ENCODE data around the gene ENOX2. TPM values are rescaled to one million over a fixed set of nuclear protein-coding genes. Genes with fewer than 3 reads are reported as not detected.

ENOX2 gene, protein sequence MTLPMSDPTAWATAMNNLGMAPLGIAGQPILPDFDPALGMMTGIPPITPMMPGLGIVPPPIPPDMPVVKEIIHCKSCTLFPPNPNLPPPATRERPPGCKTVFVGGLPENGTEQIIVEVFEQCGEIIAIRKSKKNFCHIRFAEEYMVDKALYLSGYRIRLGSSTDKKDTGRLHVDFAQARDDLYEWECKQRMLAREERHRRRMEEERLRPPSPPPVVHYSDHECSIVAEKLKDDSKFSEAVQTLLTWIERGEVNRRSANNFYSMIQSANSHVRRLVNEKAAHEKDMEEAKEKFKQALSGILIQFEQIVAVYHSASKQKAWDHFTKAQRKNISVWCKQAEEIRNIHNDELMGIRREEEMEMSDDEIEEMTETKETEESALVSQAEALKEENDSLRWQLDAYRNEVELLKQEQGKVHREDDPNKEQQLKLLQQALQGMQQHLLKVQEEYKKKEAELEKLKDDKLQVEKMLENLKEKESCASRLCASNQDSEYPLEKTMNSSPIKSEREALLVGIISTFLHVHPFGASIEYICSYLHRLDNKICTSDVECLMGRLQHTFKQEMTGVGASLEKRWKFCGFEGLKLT
- total RNA-seq (6.4 and 7.6 TPM in 2 replicates), polyA plus RNA-seq (9.2 and 12.9 TPM in 2 replicates), polyA minus RNA-seq (ENCODE audit: low replicate concordance) (2.6 and 9.8 TPM in 2 replicates)
- 6.8 and 8.3 TPM in 2 replicates for polyA plus RNA-seq (2012)

DNA sequence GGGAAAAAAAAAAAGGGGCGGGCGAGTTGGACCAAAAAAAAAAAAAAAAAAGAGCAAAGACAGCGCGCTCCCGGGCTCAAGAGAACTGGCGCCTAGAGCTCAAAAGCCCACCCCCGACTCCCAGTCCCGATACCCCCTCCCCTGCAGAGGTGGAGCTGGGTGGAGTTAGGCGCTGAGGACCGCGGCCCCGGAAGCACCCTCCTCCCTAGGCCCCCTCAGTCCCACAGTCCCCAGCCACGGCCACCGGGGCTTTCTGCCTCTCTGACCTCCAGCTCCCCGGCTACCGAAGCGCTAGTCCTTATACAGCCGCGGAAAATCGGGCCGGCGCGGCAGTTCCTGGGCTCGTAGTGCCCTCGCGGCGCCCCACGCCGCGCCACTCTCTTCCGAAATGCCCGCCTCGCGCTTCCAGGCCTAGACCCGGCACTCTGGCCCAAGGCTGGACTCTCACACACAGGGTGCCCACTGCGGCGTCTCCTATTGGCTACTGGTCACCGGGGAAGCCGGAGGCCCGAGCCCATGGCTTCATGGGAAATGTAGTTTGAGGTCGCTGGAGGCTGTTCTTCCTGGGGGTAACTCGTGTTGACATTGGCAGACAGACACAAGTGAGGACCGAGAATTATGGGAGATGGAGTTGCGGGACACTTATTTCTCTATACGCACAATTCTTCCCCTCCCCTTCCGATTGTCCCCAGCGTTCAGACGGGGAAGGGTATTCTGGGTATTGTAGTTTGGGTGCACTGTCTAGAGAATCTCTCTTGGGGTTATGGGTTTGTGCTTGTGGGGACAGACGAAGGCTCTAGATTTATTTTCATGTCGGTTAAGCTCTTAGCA lies at the start of gene ENOX2:
Gene ENOX2, minus strand, starts transcription at position 427 of the 831 bp plus-strand sequence. CDS start 199,993 bp downstream, outside the sequence.
- no peaks in the 10 kb centered on the region for H3K4me1 ChIP-seq (ENCODE audit: control insufficient read depth, extremely low read depth, insufficient read depth, low read length)
- H3K79me2 ChIP-seq (ENCODE audit: control insufficient read depth, insufficient read depth, low read length): no peaks in the 10 kb centered on the region
- H2AFZ ChIP-seq (ENCODE audit: low read length): peak within 1 kb of the TSS; percentile 55
- no peaks in the 10 kb centered on the region for H3K9me3 ChIP-seq (ENCODE audit: control insufficient read depth, insufficient read depth, low read depth, low read length)
- no peaks in the 10 kb centered on the region for H3K36me3 ChIP-seq (ENCODE audit: control insufficient read depth, insufficient read depth, low read length)
- no peaks in the 10 kb centered on the region for H3K27me3 ChIP-seq (ENCODE audit: control insufficient read depth, insufficient read depth, low read length)
- peak within 1 kb of the TSS; percentile 58 for H3K4me2 ChIP-seq (ENCODE audit: extremely low read depth, insufficient read depth, low read length)
- peak within 1 kb of the TSS; percentile 86 for H3K9ac ChIP-seq (ENCODE audit: insufficient read depth, low read length)
- H4K20me1 ChIP-seq (ENCODE audit: control insufficient read depth, extremely low read depth, insufficient read depth, low read length): no peaks in the 10 kb centered on the region
- peak; percentile 97 for DNase-seq (ENCODE audit: low read depth in 2 of 2)
- H3K4me3 ChIP-seq (replicated peaks in 1 of 4; ENCODE audit: control extremely low read depth in 1 of 4, insufficient read depth in 1 of 4, low read depth in 3 of 4, low read length in 4 of 4): peak within 1 kb of the TSS; percentile 59 to 79 (median 66)
- no peak for TF ChIP-seq EZH2 (IDR thresholded peaks at IDR 0.05; ENCODE audit: low read length, missing control alignments)
- TF ChIP-seq, protein P1, sequence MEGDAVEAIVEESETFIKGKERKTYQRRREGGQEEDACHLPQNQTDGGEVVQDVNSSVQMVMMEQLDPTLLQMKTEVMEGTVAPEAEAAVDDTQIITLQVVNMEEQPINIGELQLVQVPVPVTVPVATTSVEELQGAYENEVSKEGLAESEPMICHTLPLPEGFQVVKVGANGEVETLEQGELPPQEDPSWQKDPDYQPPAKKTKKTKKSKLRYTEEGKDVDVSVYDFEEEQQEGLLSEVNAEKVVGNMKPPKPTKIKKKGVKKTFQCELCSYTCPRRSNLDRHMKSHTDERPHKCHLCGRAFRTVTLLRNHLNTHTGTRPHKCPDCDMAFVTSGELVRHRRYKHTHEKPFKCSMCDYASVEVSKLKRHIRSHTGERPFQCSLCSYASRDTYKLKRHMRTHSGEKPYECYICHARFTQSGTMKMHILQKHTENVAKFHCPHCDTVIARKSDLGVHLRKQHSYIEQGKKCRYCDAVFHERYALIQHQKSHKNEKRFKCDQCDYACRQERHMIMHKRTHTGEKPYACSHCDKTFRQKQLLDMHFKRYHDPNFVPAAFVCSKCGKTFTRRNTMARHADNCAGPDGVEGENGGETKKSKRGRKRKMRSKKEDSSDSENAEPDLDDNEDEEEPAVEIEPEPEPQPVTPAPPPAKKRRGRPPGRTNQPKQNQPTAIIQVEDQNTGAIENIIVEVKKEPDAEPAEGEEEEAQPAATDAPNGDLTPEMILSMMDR (conservative IDR thresholded peaks at IDR 0.05 in 1 of 2, IDR thresholded peaks at IDR 0.05 in 1 of 2; ENCODE audit: low read depth in 1 of 2, low read length in 2 of 2): no peak
- peak within 1 kb of the TSS; percentile 74 for H3K27ac ChIP-seq (ENCODE audit: insufficient read depth, low read length)

DNA sequence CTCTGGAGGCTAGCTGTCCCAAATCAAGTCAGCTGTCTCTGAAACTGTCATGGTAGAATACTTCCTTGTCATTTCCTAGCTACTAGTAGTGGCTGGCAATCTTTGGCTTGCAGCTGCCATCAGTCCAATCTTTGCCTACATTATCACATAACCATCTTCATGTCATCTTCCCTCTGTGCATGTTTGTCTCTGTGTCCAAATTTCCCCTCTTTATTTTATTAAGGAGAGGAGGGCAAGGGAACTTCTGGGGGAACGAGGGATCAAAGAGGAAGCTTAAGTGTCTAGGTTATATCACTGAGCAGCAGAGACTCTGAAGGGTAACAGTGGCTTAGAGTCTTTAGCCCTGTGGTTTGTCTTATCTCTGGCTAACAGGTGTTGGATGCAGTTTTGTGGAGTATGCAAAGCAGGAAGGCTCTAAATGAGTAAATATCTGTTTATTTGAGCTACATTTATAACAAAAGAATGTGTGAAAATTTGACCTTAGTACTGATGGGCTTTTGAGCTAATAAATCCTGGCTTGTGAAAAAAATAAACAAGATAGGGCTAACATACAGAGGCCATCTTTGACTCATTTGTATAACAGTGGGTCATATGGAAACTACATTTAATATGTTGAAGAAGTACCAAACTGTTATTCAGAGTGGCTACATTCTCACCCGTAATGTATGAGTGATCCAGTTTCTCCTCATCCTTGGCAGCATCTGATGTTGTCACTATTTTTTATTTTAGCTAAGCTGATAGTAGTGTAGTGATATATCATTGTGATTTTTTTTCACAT lies 49.4 kb upstream of the ENOX2 start:
- Histone ChIP-seq H3K27me3 (ENCODE audit: control insufficient read depth, insufficient read depth, low read length) (no peaks in the 10 kb centered on the region), H3K4me2 (ENCODE audit: extremely low read depth, insufficient read depth, low read length) (no peak overlapping the region)
- DNase-seq (ENCODE audit: low read depth in 2 of 2): no peak

More for the DNA sequence above, 49.4 kb upstream of the ENOX2 start:
- H3K36me3 ChIP-seq (ENCODE audit: control insufficient read depth, insufficient read depth, low read length): no peaks in the 10 kb centered on the region
- no peaks in the 10 kb centered on the region for H4K20me1 ChIP-seq (ENCODE audit: control insufficient read depth, extremely low read depth, insufficient read depth, low read length)
- no peak overlapping the region for H3K4me3 ChIP-seq (replicated peaks in 1 of 4; ENCODE audit: control extremely low read depth in 1 of 4, insufficient read depth in 1 of 4, low read depth in 3 of 4, low read length in 4 of 4)
- H2AFZ ChIP-seq (ENCODE audit: low read length): no peak overlapping the region
- no peak overlapping the region for H3K27ac ChIP-seq (ENCODE audit: insufficient read depth, low read length)
- H3K4me1 ChIP-seq (ENCODE audit: control insufficient read depth, extremely low read depth, insufficient read depth, low read length): no peaks in the 10 kb centered on the region
- H3K79me2 ChIP-seq (ENCODE audit: control insufficient read depth, insufficient read depth, low read length): no peaks in the 10 kb centered on the region
- no peak overlapping the region for H3K9ac ChIP-seq (ENCODE audit: insufficient read depth, low read length)
- TF ChIP-seq, protein P1 (conservative IDR thresholded peaks at IDR 0.05 in 1 of 2, IDR thresholded peaks at IDR 0.05 in 1 of 2; ENCODE audit: low read depth in 1 of 2, low read length in 2 of 2): no peak
- TF ChIP-seq EZH2 (IDR thresholded peaks at IDR 0.05; ENCODE audit: low read length, missing control alignments): no peak
- H3K9me3 ChIP-seq (ENCODE audit: control insufficient read depth, insufficient read depth, low read depth, low read length): no peaks in the 10 kb centered on the region

Data from fibroblast of lung (primary cell).